HG02571 (cell line): Measurements from ENCODE around the gene IFRD1.
"Not testable (repeated sequence)": the region's sequence is repeated elsewhere in the genome, so short reads cannot be mapped to it uniquely, and the experiment has no call there.

Experiments
- ATAC-seq: cut with Tn5 transposase; IDR thresholded peaks from one replicate; pipeline ENCODE4 v1.9.1; 2021; ENCODE audit warnings: mild to moderate bottlenecking, moderate library complexity; ENCODE audit not compliant: unreplicated experiment

Gene IFRD1

GRCh38 chr7:112442210-112442609 lies 8.1 kb upstream of the IFRD1 start:
- no peak for ATAC-seq

DNA sequence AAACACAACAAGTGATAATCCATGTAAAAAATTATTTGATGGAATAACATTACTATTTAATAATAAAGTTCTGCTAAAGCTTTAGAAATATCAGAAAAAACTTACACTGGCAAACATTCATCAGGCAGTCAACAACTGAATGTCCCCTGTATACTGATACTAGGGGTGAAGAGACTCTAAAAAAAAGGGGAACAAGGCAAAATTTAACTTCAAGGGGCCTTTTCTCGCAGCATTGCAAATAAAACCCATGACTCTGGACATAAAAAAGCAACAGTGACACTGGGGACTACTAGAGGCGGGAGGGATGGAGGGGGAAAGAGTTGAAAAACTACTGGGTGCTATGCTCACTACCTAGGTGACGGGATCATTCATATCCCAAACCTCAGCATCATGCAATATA lies 5.8 kb upstream of the IFRD1 start:
- no peak for ATAC-seq

- ATAC-seq: no peak
These were observed 3.8 kb upstream of the IFRD1 start for GRCh38 chr7:112446431-112446830.

GRCh38 chr7:112447406-112447805 lies 2.9 kb upstream of the IFRD1 start:
- ATAC-seq: no peak

DNA sequence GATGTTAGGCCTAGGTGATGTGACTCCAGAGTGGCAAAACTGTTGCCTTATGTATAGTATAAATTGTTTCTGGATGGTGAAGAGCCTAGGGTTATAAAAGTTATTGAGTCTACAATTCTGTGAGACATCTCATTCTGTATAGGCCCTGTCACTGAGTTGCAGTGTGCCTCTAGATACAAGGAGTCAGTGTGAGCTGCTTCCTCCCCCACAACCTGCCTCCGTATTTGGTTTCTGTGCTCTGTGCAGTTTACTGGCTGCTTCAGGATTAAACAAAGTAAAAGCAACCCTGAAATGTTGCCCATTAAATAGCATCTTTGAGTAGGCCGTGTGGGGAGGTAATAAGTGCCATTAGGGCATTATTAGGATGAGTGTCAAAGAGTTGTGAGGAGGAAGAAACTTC lies 1.9 kb upstream of the IFRD1 start:
- ATAC-seq: no peak

- ATAC-seq: no peak
These were observed 1.4 kb upstream of the IFRD1 start for GRCh38 chr7:112448891-112449290.

DNA sequence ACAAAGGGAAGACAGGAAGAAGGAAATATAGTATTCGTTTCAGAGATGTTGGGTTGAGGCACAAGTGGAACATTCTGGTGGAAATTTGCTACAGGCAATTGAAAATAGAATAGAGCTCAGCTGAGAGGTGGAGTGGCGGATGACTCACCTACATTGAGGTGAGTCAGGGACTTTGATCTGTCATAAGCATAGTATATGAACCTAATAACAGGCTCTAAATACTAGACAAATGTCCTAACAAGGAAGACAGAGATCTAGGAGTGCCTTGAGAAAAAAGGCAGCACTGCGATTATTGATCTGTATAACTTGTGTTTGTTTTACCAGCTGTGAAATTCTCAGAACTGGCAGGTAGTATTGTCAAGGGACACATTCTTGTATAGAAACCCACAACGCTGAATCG lies 907 bp upstream of the IFRD1 start:
- no peak for ATAC-seq

GRCh38 chr7:112450807-112451761 lies 824 bp downstream of the IFRD1 start:
- peak; percentile 82 for ATAC-seq

- no peak for ATAC-seq
These were observed 2.0 kb downstream of the IFRD1 start for GRCh38 chr7:112452102-112452888.

DNA sequence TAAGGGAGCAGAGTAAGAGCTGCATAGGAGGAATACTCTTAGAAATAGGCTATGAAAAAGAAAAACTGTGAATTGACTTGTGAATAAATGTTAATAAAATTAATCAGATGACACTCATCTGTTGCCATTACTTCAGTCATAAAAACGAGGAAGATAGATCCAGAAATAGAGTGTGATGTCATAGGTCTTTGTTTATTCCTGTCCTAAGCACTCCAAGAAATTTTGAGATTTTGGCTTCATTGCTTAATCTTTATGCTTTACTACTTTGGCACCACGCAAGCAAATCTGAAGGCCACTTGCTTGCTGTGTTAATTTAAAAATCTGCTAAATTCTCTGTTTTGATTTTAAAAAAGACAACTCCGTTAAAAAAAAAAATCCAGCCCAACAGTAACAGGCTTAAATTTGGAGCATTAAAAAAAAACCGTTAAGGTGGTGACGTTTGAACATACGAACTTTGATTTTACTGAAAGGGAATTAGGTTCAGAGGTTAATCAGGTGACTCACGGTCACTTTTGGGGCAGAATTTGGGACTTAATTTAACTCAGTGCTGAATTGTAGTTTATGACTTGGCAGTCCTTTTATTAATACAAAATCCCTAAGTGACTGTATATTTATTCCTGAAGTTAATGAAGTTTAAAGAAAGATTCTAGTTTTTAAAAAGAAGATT lies 3.4 kb downstream of the IFRD1 start:
- ATAC-seq: no peak

DNA sequence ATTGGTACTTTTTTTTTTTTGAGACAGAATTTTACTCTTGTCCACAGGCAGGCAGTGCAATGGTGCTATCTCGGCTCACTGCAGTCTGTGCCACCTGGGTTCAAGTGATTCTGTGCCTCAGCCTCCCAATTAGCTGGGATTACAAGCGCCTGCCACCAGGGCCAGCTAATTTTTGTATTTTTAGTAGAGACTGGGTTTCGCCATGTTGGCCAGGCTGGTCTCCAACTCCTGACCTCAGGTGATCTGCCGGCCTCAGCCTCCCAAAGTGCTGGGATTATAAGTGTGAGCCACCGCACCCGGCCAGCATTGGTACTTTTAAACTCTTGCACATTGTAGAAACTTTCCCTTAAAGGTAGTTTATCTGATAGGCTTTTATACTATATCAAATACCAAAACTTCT lies 3.9 kb downstream of the IFRD1 start:
- ATAC-seq: not testable (repeated sequence)

DNA sequence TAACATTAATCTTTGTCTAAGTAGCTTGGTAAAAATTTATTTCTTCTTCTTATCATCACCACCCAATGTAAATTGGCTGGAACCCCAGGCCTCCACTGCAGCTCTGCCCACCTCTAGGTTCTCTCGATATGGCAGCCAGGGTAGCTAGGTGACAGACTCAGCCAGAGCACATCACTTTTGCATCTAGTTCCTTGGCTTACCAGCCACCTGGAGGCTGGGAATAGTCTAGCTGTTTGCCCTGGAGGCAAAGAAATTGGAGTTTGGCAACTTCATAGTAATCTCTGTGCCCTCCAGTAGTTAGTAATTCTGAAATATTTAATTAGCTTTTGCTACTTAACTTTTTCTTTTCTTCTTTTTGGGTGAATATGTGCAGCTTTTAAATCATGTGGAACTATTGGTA lies 9.4 kb downstream of the IFRD1 start:
- no peak for ATAC-seq

DNA sequence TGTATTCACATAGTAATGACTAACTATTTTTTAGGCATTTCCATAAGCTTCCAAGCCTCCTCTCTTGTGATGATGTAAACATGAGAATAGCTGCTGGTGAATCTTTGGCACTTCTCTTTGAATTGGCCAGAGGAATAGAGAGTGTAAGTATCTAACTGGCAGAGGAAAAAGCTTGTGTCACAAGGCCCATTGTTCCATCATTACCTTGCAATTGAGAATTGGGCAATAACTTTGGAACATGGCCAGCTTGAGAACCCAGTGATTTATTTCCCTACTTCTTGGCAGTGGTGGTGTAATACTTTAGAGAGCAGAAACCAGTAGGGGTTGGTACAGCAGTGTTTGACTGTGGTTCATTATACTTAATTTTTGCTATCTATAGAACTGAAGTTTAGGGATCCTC lies 12.0 kb downstream of the IFRD1 start:
- ATAC-seq: no peak

- ATAC-seq: no peak
These were observed 17.6 kb downstream of the IFRD1 start for GRCh38 chr7:112467867-112468266.

- no peak for ATAC-seq
These were observed 19.9 kb downstream of the IFRD1 start for GRCh38 chr7:112470194-112470593.

DNA sequence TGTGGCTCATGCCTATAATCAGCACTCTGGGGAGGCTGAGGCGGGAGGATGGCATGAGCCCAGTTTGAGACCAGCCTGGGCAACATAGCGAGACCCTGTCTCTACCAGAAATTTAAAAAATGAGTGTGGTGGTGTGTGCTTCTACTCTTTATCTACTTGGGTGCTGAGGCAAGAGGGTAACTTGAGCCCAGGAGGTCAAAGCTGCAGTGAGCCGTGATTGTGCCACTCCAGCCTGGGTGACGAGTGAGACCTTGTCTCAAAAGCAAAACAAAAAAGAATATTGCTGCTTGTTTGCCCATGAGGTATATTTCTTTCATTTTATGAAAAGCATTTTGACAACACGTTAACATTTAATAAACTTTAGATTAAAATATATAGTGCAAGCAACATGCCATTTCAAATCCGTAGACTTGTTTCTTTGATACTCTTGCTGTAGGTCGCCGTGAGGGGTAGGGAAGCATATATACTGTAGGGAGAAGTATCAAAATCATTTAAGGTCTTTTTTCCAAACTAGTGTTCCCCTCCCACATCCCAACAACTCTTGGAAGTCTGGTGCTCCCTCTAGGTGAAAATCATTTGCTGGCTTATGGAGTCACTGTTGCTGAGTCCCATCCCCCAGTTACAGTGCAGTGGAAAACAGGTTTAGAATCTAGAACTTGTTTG lies 26.3 kb downstream of the IFRD1 start:
- no peak for ATAC-seq

DNA sequence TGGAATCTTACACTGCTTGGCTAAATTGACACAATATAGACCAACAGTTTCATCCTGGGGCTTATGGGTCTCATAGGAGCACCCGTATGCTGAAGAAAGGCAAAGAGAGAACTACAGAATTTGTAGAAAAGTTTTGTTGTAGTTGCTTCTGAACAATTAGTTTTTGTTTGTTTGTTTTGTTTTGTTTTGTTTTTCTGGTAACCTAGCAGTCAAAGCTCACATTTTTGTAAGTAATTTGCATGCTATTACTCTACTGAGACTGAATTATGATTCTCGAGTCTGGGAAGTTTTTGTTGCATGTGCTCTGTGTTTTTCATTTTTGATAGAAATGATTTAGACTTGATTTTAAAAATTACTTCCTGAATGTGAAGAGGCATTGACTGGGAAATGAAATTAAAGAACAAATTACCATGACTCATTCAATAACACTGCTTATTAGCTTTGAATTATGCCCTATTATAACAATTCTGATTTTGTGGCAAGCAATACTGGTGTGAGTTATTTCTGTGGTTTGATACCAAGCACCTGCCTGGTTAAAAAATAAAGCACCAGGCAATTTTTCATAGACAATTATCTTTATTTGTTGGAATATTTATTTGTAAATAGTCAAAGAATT lies 31.0 kb downstream of the IFRD1 start:
- no peak for ATAC-seq

DNA sequence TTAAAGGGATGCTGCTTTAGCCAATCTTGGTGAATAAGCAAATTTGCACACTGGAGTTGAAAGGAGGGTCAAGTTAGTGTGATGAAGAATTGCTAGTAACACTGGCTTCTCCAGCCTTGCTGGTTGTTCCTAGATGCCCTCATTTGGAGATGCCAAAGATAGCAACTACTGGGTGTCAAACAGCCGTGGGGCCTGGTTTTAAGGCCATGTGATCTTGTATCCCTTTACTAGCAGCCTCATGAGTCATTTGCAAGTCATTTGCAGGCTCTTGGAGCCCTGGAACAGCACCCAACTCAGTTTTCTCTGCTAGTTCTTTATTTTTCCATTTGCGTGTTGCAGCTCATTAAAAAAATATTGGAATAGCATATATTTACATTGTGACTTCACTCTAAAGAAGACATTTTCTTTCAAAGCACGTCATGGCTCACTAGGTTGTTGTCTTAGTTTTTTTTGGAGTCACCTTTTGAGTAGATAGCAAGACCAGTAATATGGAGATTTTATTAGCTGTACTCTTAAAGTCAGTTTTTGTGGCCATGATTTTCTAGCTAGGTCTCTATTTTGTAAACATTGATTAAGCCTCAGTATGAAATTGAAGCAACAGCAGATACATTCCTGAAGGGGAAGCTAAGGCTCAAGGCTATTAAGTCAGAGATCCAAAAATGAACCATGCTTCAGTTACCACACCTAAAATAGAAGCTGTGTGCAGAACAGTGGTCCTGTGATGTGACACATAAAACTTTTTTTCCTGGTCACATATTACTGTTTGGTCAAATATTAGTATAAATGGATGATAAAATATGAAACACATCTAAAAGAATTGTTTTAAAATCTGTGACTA lies 31.8 kb downstream of the IFRD1 start:
- no peak for ATAC-seq

DNA sequence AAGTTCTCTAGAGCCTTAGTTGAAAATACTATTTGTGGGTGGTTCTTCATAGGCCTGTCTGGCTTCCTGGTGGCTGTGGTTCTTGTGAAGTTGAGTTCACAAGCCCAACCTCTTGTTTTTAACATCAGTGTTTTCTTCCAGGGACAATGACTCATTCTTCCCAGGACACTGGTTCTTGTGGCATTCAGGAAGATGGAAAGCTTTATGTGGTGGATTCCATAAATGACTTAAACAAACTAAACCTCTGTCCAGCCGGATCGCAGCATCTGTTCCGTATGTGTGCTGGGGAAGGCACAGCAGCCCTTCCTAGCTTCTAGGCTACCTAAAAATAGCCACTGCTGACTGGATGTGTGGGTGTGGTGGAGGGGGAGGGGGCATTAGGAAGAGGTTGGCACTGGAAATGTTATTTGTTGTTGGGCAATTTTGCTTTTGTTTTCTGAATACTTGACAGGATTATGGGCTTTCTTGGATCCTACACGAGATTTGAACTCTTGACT lies 34.5 kb downstream of the IFRD1 start:
- ATAC-seq: no peak
